ENCODE results near the gene SEH1L.
A peak's percentile ranks its signal among the peaks of the same experiment; 100 is the strongest.
"Not testable (repeated sequence)": the region's sequence is repeated elsewhere in the genome, so short reads cannot be mapped to it uniquely, and the experiment has no call there.

The SEH1L gene

DNA sequence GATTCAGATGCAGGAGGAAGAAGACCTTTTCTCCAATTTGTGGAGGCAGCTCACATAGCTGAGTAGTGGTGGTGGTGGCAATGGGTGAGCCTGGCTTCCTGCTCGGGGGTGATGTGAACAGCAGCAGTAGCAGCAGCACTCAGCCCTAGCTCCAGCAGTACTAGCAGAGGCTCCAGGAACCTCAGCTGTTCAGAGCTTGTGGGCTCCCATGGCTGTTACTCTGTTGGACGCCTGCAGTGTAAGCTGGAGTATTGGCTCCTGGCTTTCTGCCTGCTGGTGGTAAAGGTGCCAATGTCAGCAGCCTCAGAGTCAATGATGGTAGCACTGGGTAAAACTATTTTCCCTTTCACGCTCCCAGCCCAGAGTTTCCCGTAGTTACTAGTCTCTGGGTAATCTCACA lies 3.1 kb upstream of the SEH1L start:
- no peak for DNase-seq

DNA sequence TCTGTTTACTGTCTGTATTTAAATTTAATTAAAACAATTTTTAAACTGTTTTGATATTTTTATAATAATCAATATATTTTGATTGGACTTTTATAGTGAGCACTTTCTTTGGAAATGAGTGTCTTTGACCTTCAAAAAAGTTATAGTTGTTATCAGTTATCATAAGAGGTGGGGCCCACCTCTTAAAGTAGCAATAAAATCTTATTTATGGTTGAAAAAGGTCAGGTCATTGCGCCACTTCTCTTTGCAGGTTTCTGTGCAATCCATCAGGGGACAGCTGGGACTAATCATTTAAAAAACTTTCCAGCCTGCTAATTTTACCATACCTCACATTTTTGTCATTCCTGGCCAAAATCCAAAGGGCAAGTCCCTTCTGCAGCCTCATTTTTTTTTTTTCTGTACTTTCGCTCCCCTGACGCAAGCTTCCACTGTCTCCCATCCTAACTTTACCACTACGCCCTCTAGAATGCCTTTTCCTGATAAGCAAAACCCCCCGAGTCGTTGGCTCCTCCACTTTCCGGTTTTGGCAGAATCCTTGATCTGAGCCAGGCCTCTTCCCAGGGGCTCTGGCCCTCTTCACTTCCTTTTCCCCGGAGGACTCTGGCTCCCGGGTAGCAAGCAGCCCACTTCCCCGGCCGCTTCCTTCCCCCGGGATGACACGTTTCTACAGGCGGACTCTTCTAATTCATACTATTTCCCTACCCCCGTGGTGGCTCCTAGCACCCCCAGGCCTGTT lies 1.1 kb upstream of the SEH1L start:
- DNase-seq = peak in 1 of 3 experiments; percentile 82

DNA sequence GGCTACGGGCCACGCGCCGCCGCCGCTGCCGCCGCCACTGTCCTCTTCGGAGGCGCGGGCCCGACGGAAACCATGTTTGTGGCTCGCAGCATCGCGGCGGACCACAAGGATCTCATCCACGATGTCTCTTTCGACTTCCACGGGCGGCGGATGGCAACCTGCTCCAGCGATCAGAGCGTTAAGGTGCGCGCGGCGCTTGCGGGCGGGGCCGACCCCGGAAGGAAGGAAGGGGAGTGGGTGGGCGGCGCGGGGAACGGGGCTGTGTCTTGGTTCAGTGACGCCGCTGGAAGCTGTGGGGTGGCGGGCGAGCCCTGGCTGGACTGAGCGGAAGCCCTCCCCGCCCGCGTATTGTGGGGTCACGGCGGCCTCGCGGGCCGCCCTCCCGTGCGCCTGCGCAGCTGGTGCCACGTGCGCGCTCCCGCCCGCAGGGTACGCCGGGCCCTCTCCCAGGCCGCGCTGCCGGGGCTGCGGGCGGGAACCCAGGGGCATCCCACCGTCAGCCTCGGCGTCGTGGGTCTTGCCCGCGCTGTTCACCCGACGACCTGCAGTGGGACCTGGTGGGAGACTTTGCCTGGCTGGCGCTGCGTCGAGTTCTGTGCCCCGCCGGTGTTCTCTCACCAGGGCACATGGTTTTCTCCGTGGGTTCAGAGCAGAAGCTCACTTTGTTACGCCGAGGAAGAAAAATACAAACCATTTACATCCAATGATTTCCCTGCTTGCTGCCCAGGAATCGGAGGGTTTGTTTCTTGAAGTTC lies 416 bp downstream of the SEH1L start:
- peak; percentile 82 to 99 (median 99) for DNase-seq

DNA sequence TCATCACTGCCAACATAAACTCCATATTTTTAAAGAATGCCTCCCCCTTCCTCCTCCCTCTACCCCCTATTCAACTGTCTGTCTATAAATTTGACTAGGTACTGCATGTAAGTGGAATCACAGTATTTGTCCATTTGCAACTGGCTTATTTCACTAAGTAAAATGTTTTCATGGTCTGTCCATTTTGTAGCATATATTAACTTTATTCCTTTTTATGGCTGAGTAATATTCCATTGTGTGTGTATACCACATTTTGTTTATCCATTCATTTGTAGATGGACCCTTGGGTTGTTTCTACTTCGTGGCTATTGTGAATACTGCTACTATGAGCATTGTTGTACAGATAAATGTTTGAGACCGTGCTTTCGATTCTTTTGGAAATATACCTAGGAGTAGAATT lies 10.7 kb downstream of the SEH1L start:
- no peak for DNase-seq

DNA sequence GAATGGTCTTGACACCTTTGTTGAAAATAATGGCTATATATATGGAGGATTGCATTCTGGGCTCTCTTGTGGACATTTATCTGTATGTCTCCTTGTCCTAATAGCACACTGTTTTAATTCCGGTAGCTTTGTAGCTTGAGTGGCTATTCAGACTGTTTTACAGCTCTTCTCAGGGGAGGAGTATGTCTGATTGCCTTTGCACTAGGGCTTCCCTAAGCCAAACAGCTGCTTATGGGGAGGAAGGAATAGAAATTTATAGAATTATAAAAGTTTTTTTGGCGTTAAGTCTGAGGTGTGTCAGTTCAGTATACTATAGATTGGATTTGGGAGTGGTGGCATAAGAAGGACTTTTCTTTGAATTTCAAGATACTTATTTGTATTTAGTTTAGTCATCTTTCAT lies 12.6 kb downstream of the SEH1L start:
- no peak for DNase-seq

DNA sequence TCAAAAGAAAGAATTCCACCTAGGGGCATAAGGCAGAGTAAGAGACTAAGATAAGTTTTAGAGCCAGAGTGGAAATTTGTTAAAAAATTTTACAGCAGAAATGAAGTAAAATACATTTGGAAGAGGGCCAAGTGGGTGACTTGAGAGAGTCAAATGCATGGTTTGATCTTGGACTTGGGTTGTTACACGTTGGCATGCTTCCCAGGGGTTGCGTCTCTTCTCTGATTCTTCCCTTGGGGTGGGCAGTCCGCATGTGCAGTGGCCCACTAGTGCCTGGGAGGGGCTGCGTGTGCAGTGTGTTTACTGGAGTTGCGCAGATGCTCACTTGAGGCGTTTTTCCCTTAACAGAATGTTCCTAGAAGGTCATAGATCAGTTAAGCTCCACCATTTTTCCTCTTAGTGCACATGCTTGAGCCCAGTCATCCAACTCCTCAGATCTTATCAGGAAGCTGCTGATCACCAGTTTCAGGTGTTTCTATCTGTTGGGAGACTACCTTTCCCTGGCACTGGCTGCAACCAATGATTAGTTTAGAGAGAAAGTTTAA lies 13.1 kb downstream of the SEH1L start:
- DNase-seq = no peak

DNA sequence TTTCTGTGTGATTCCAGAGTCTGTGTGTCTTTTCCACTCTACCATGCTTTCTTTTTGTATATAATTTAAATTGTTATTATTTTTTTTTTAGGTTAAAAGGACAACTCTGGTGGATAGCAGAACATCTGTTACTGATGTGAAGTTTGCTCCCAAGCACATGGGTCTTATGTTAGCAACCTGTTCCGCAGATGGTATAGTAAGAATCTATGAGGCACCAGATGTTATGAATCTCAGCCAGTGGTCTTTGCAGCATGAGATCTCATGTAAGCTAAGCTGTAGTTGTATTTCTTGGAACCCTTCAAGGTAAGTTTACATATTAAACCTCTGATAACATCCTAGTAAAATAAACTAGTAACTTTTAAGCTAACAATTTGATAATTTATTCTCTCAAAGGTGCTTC lies 15.3 kb downstream of the SEH1L start:
- DNase-seq = no peak

DNA sequence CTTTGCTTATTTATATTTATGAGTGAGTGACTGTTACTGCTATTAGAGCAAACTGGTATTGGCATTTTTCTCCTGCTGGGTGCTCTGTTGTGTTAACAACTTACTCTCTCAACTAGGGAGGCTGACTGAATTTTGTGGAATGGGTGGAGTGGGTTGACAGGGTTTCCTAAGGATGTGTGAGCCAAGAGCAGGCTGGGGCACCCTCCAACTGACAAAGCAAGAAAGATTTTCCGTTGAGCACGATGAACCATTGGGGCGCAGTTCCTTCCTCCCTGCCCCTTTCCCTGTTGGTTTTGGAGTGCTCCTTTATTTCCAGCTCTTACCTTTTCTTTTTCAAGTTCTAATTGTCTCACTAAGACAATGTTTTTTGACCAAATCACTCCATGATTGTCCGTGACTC lies 20.3 kb downstream of the SEH1L start:
- no peak for DNase-seq

DNA sequence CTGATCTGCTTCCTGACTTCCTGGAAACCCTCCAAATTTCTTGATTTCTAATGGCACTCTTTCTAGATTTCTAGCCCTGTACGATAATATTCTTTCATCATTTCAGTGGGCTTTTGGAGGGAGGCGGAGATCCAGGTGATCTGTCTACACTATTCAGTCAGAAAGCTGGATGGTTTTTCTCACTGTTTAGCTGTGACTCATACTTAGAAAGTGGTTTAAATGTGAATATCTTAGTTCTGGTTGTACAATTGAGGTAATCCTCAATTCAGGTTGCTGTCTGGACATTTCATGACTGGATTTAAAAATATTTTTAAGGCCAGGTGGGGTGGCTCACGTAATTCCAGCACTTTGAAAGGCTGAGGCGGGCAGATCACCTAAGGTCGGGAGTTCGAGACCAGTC lies 20.8 kb downstream of the SEH1L start:
- no peak for DNase-seq

DNA sequence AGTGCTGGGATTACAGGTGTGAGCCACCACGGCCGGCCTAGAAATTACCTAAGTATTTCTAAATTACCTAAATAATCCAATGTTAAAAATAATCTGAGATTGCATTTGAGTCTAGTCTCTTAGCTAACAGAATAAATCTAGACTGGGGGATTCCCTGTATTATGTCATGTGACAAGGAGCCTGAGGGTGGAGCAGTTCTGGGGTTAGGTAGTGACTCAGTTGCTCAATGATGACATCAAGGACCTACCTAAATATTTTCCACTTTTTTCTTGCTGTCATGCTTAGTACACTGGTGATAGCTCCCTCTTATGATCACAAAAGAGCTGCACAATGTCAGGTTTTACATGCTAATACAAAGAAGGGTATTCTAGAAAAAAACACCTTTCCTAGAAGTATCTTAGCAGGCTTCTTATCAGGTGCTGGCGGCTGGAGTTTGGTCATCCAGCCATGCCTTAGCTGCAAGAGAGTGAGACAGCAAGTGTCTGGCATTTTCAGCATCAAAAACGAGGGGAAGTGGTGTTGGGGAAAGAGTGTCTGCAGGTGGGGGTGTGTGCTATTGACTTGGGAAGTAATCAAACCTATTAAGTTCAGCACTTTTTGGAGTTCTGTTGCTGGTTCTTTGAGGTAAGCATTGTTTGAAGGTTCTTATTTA lies 25.9 kb downstream of the SEH1L start:
- no peak for DNase-seq

DNA sequence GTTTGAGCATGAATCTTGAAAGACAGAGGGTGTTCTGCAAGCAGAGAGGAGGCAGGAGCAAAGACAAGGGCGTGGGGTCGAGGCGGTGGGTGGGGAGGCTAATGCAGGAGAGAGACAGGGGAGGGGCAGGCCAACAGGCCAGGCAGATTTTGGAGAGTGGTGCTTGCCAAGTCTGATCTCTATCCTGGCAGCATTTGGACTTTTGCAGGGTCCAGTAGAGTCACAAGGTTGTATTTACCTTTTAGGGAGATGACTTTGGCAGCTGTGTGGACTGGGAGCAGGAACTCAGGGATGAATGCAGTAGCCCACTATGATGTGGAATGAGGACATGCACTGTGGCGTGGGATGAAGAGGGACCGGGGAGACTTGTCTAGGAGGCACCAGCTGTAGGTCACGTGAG lies 27.7 kb downstream of the SEH1L start:
- no peak for DNase-seq

DNA sequence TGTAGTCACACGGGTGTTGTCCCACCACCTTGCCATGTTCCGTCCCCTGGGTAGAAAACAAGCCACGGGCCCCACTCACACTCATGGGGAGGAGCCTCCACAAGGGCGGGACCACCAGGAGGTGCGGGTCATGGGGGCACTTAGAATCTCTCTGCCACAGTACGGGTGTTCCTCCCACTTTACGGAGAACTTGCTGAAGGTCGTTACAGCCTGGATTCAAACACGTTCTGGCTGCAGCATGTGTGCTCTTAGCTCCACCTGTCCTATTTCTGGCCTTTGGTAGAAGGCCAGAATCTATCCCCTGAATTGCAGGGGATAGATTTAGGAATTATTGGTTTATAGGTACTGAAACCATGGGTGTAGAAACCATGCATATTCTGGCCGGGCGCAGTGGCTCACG lies 28.5 kb downstream of the SEH1L start:
- no peak for DNase-seq

DNA sequence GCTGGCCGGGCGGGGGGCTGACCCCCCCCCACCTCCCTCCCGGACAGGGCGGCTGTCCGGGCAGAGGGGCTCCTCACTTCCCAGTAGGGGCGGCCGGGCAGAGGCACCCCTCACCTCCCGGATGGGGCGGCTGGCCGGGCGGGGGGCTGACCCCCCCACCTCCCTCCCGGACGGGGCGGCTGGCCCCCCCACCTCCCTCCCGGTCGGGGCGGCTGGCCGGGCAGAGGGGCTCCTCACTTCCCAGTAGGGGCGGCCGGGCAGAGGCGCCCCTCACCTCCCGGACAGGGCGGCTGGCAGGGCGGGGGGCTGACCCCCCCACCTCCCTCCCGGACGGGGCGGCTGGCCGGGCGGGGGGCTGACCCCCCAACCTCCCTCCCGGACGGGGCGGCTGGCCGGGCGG lies 32.3 kb downstream of the SEH1L start:
- DNase-seq = not testable (repeated sequence)

DNA sequence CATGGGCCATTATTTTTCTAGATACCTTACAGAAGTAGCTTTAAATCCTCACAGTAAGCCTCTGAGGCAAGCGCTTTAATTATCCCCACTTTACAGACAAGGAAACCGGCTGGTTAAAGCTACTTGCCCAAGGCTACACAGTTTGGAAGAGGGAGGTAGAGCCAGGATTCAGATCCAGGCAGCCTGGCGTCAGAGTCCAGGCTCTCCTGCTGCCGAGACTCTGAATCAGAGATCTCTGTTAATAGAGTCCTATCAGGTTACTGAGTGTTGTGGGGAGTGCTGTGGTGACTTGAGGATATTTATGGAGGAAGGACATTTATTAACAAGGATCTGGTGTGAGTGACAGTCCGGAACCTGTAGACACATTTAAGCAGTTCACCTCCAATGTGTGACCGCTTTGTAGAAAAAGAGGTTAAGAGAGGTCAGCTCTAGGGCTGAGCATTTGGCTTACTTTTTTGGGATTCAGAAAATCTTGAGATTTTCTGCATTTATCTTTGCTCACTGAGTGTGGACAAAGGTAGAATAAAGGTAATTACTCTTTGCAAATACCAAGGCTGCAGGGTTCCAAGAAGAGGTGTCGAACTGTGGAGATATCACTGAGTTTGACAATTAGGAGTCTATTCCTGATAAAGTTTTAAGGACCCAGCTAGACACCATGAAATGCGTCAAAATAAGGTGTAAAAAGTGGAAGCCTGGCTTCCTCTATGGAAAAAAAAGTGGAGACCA lies 41.7 kb downstream of the SEH1L start:
- peak in 1 of 3 experiments; percentile 36 for DNase-seq

DNA sequence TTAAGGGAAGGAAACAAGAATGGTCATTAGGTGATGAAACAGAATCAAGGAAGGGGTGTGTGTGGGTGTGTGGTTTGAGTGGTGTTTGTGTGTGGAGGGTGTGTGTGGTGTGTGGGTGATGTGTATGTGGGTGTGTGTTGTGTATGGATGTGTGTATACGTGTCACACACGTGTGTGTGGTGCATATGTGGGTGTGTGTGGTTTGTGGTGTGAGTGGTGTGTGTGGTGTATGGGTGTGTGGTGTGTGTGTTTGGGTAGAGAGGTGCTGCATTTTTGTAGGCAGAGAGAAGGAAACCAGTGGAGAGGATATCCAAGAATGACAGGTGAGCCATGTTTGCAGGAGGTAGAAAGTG lies 42.3 kb downstream of the SEH1L start:
- DNase-seq = no peak

DNA sequence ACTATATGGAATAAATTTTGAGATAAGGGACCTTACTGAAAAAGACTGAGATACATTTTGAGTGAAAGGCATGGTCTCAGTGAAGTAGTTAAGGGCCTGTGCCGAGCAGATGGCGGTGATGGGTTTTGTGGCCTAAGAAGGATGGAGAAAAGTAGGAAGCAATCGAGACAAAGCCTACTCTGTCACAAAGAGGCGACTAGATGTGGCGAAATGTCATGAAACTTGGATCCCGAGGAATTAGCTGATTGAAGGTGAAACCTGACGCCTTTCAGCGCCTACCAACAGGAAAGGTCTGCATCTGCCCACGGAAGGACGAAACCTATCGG lies 42.8 kb downstream of the SEH1L start:
- DNase-seq = no peak

DNA sequence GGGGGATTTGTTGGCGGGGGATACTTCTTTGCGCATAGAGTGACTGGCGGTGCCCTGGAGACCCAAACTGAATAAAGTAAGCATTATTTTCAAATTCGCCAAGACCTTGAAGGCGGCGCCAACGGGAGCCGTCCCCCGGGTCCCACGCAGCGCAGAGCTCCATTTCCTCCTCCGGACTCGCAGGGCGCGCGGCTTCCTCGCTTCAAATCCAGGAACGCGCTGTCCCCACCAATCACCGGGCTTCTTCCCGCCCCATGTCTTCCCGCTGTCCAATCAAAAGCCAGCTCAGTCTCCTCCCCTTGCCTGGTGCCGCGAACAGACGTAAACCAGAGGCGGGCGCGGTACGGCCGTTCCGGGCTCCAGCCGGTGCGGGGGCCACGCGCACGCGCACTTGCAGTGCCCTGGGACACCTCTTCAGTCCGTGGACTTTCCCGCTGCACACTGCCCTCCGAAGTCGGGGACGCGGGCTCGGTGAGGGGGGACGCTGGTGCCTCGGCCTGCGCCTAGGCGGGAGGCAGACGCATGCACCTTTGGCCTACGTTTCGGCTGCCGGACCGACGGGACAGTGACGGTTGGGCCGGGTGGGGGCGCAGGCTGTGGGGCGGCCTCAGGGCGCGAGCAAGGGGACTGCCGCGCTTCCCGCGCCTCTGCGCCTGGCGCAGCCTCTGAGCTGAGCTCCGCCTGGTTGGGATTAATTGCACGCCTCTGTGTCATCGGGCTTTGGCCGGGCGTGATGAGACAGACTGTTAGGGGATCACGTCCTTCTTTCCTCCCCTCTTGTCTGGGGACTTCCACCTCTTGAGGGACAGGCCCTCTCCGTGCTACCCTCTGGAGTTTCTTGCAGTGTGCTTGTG lies 43.4 kb downstream of the SEH1L start, which contains the start of gene CEP192:
TSS of gene CEP192 (plus strand) at position 396 of the 854 bp plus-strand sequence. CDS start 8,063 bp downstream, outside the sequence.
- DNase-seq = peak; percentile 96 to 99 (median 99)

DNA sequence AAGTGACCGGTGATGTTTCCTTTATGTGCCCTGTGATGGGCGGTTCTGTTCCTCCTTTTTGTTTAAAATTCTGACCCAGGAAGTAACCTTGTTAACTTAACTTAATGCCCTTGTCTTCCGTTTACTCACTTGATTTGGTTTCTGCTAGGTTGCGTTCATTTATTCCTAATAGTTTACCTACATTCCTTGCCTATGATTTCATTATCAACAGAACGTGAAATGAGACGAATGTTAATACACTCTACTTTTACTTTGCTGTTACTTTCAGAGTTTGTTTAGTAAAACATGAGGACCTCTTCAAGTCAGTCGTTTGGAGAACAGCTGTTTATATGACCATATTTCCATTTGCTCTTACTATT lies 44.0 kb downstream of the SEH1L start:
- no peak for DNase-seq

DNA sequence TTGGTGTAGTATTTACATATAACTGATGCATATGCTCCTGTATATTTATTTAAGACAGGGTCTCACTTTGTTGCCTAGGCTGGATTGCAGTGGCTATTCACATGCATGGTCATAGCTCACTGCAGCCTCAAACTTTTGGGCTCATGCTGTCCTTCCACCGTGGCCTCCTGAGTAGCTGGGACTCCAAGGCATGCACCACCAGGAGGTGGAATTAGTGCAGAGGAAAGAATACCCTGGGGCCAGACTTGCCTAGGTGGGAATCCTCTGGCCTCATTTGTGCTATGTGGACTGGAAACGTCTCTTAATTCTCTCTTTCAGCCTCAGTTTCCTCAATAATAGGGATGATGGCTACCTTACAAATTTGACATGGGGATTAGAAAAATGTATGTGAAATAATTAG lies 45.6 kb downstream of the SEH1L start:
- no peak for DNase-seq

DNA sequence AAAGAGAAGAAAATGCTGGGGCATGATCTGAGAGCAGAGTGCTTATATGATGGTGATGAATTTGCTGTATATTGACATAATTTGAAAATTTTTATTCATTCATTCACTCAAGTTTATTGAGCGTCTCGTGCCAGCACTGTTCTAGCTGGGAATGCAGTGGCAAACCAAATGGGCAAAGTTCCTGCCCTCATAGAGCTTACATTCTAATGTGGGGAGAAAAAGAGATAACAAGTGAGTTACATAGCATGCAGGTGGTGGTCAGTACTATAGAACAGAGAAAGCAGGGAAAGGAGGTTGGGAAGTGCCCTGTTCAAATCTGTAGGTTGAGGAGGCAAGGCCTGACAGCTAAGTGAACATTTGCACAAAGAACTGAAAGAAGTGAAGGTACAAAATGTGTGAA lies 47.6 kb downstream of the SEH1L start:
- DNase-seq = no peak

DNA sequence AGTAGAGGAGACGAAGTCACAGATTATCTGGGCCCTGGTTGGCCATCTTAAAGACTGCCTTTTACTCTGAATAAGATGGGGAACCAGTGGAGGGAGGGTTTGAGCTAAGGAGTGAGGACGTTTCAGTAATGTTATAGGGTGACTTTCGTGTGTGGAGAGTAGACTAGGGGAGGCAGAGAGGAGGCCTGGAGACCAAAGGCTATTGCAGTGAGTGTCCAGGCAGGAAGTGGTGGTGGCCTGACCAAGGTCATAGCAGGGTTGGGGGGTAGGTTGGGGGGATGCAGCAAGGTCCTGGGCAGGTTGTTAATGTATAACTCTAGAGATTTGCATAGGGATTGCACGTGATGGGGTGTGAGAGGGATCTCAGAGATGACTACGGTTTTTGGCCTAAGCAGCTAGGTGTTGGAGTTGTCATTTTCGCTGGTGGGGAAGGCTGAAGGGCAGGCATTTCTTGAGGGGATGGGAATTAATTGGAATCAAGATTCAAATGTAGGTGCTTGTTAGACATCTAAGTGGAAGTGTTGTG lies 48.2 kb downstream of the SEH1L start:
- no peak for DNase-seq

DNA sequence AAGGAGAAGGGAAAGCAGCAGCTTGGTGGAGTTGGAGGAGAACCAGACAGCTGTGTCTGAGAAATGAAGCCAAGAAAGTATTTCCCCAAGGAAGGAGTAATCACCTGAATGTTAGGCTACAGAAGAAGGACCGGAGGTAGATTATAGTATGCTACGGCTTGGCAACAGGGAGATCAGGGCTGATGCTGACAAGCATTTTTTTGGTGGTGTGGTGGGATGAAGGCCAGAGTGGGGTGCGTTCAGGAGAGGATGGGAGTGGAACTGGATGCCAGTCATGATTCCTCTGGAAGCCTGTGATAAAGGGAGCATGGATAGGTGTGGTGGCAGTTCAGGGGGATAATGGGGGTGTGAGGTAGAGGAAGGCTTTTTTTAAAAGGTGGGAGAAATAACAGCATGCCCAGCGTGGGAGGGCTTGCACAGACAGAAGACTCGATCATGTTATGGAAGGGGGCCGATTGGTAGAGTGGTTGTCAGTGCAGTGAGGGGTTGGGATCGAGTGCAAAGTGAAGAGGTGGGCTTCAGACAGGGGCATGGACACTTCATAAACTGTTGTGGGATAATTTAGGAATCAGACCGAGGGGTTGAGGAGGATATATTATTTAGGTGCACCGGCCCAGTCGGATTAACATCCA lies 49.0 kb downstream of the SEH1L start:
- no peak for DNase-seq
